PC-3 (cell line): ENCODE data around the gene CEACAM18. TPM values are rescaled to one million over a fixed set of nuclear protein-coding genes. Genes with fewer than 3 reads are reported as not detected.

Source experiments
- ATAC-seq: fragments of 200-7000 bp; cut with Tn5 transposase; 2 replicates; pipeline ENCODE4 v1.9.1; 2020; ENCODE audit warnings: mild to moderate bottlenecking, moderate library complexity
- BruUV-seq: library from RNA; stranded (reverse); fragments of 400-500 nt; replicated peaks from 2 replicates; lab custom pipeline; 2021; lab: Mats Ljungman, UMichigan
- CTCF ChIA-PET: fragments of 300-600 bp; sonication (Branson Sonifier 250); formaldehyde crosslinking; loops from one replicate; lab custom pipeline; 2022; ENCODE audit warnings: antibody characterized with exemption; lab: Charles Lee
- POLR2A ChIA-PET: fragments of 300-600 bp; sonication (Branson Sonifier 250); formaldehyde crosslinking; loops from one replicate; lab custom pipeline; 2022; ENCODE audit warnings: antibody characterized with exemption; ENCODE audit not compliant: unreplicated experiment; lab: Charles Lee
- DNase-seq: peaks from one replicate; pipeline ENCODE4 v3.0.0-alpha.2; 2015
- H2AFZ ChIP-seq: fragments of 300-600 bp; sonication (generic); 2 replicates; pipeline ENCODE4 v1.6.0; 2016; ENCODE audit warnings: antibody characterized with exemption, low read length
- H3F3A ChIP-seq: fragments of 300-600 bp; sonication (generic); one replicate; pipeline ENCODE4 v1.6.0; 2017; ENCODE audit warnings: antibody characterized with exemption, low read length, control low read depth, mild to moderate bottlenecking; ENCODE audit not compliant: unreplicated experiment
- H3K27ac ChIP-seq: fragments of 300-600 bp; sonication (generic); 2 replicates; pipeline ENCODE4 v1.5.1; 2016; ENCODE audit warnings: mild to moderate bottlenecking, low read length
- H3K27me3 ChIP-seq: fragments of 300-600 bp; sonication (generic); 2 replicates; pipeline ENCODE4 v1.6.1; 2016; ENCODE audit warnings: low read length, mixed read lengths
- H3K36me3 ChIP-seq: fragments of 300-600 bp; sonication (generic); 2 replicates; pipeline ENCODE4 v1.6.1; 2016; ENCODE audit warnings: low read depth, mixed run types, low read length, mixed read lengths
- H3K4me1 ChIP-seq: fragments of 300-600 bp; sonication (generic); 2 replicates; pipeline ENCODE4 v1.5.1; 2016; ENCODE audit warnings: low read length; ENCODE audit not compliant: insufficient read depth
- H3K4me2 ChIP-seq: fragments of 300-600 bp; sonication (generic); 2 replicates; pipeline ENCODE4 v1.6.0; 2016; ENCODE audit warnings: low read length
- H3K4me3 ChIP-seq: fragments of 300-600 bp; sonication (generic); 2 replicates; pipeline ENCODE4 v1.5.1; 2016; ENCODE audit warnings: mild to moderate bottlenecking, low read length, mixed read lengths
- H3K79me2 ChIP-seq: fragments of 300-600 bp; sonication (generic); 2 replicates; pipeline ENCODE4 v1.6.1; 2017; ENCODE audit warnings: low read length, mixed read lengths
- H3K9ac ChIP-seq: fragments of 300-600 bp; sonication (generic); 2 replicates; pipeline ENCODE4 v1.6.0; 2016; ENCODE audit warnings: mild to moderate bottlenecking, low read length
- H3K9me2 ChIP-seq: fragments of 300-600 bp; sonication (generic); replicated peaks from 2 replicates; pipeline ENCODE4 v1.6.1; 2016; ENCODE audit warnings: mixed run types, low read length, mixed read lengths
- H3K9me3 ChIP-seq: fragments of 300-600 bp; sonication (generic); 2 replicates; pipeline ENCODE4 v1.6.1; 2016; ENCODE audit warnings: low read length, mixed read lengths
- H4K20me1 ChIP-seq: fragments of 300-600 bp; sonication (generic); 2 replicates; pipeline ENCODE4 v1.6.1; 2016; ENCODE audit warnings: low read length, mixed read lengths
- CTCF ChIP-seq: fragments of 300-600 bp; sonication (generic); conservative IDR thresholded peaks from 2 replicates; pipeline ENCODE4 v1.5.1; 2017; ENCODE audit warnings: antibody characterized with exemption, low read depth, mild to moderate bottlenecking, low read length
- EZH2 ChIP-seq: fragments of 300-600 bp; sonication (generic); IDR thresholded peaks from one replicate; pipeline ENCODE4 v1.6.1; 2017; ENCODE audit warnings: antibody characterized with exemption, mild to moderate bottlenecking, low read length; ENCODE audit not compliant: unreplicated experiment
- EZH2phosphoT487 ChIP-seq: fragments of 300-600 bp; sonication (generic); IDR thresholded peaks from 2 replicates; pipeline ENCODE4 v1.6.1; 2018; ENCODE audit warnings: mild to moderate bottlenecking, antibody characterized with exemption, low read length, borderline replicate concordance
- intact Hi-C: fragments of 100-400 bp; cut with micrococcal nuclease; formaldehyde crosslinking; loops from 2 replicates; pipeline ENCODE4 v1.9.0; 2023
- total RNA-seq: library from RNA; depleted of rRNA; stranded (reverse); fragments of >200 nt; gene quantifications from 2 replicates; pipeline ENCODE4 v1.2.3, GENCODE V29; 2014

CEACAM18 gene
- total RNA-seq, 1 experiment from 2014 or later: not detected

- no TSS peak for BruUV-seq
- H3F3A ChIP-seq: no peaks in the 10 kb centered on the region
- no peak for DNase-seq
- H4K20me1 ChIP-seq: no peaks in the 10 kb centered on the region
- peaks cover 89% of the 10 kb centered on the region for H3K27me3 ChIP-seq
- ATAC-seq: no peak
- H3K4me1 ChIP-seq: no peaks in the 10 kb centered on the region
- no peak overlapping the region for H3K4me2 ChIP-seq
- POLR2A ChIA-PET: no interaction called here
- no peak overlapping the region for H2AFZ ChIP-seq
- CTCF ChIA-PET: no interaction called here
- TF ChIP-seq EZH2phosphoT487 (no peak), EZH2 (no peak), CTCF (no peak)
- no peak overlapping the region for H3K9ac ChIP-seq
- H3K36me3 ChIP-seq: no peaks in the 10 kb centered on the region
- intact Hi-C loops: no loop called here
- H3K79me2 ChIP-seq: no peaks in the 10 kb centered on the region
- no peak overlapping the region for H3K27ac ChIP-seq
- H3K4me3 ChIP-seq: no peak overlapping the region
- H3K9me3 ChIP-seq: no peaks in the 10 kb centered on the region
- H3K9me2 ChIP-seq: no peaks in the 10 kb centered on the region
Observed at GRCh38 chr19:51529301-51529700, 51.0 kb downstream of the CEACAM18 start.

GRCh38 chr19:51530616-51531015 is 52.3 kb downstream of the CEACAM18 start:
- POLR2A ChIA-PET: no interaction called here

More at GRCh38 chr19:51530616-51531015, 52.3 kb downstream of the CEACAM18 start:
- Histone ChIP-seq H3F3A (no peaks in the 10 kb centered on the region), H3K4me3 (no peak overlapping the region), H2AFZ (no peak overlapping the region), H3K4me1 (no peaks in the 10 kb centered on the region), H3K9me3 (no peaks in the 10 kb centered on the region), H4K20me1 (no peaks in the 10 kb centered on the region), H3K79me2 (no peaks in the 10 kb centered on the region), H3K27ac (no peak overlapping the region), H3K9ac (no peak overlapping the region), H3K4me2 (no peak overlapping the region), H3K9me2 (no peaks in the 10 kb centered on the region), H3K36me3 (no peaks in the 10 kb centered on the region), H3K27me3 (peaks cover 100% of the 10 kb centered on the region)
- TF ChIP-seq EZH2phosphoT487 (no peak), EZH2 (no peak), CTCF (no peak)
- BruUV-seq: no TSS peak
- CTCF ChIA-PET: interaction anchor here (0.7 kb wide), 1 partner anchor 56 kb away, joined by 3 read pairs; no protein-coding TSS in a partner anchor
- intact Hi-C loops: no loop called here
- no peak for DNase-seq
- ATAC-seq: no peak
